Activated CD8-positive, alpha-beta memory T cell treated with anti-CD3 and anti-CD28 coated beads, Interleukin-2, amount 50 U/mL, for 24 hours (primary cell): ENCODE results near the gene CBARP.
"Not testable (repeated sequence)": the region's sequence is repeated elsewhere in the genome, so short reads cannot be mapped to it uniquely, and the experiment has no call there.

ENCODE experiments used
- DNase-seq: peaks from one replicate; pipeline ENCODE4 v3.0.0-alpha.2; 2020; ENCODE audit errors: extremely low read depth

Gene CBARP

GRCh38 chr19:1213391-1214286 lies 24.2 kb downstream of the CBARP start:
- no peak for DNase-seq

- DNase-seq: no peak
Observed at GRCh38 chr19:1211494-1212234, 26.1 kb downstream of the CBARP start.

GRCh38 chr19:1210227-1210538 lies 27.6 kb downstream of the CBARP start:
- no peak for DNase-seq

- not testable (repeated sequence) for DNase-seq
Observed at GRCh38 chr19:1208830-1209229, 29.0 kb downstream of the CBARP start.

GRCh38 chr19:1206864-1207450 lies 30.8 kb downstream of the CBARP start:
- no peak for DNase-seq

- DNase-seq: no peak
Observed at GRCh38 chr19:1206150-1206863, 31.5 kb downstream of the CBARP start.

GRCh38 chr19:1205114-1206099 lies 32.4 kb downstream of the CBARP start, which contains the start of gene STK11:
STK11 (plus strand) TSS chr19:1205778; CDS start chr19:1206914, 1,136 bp downstream.
- DNase-seq: peak; percentile 97

- DNase-seq: not testable (repeated sequence)
Observed at GRCh38 chr19:1200614-1201013, 37.2 kb downstream of the CBARP start.

- DNase-seq: no peak
Observed at GRCh38 chr19:1199531-1199930, 38.3 kb downstream of the CBARP start.

GRCh38 chr19:1189419-1189818 lies 48.4 kb downstream of the CBARP start:
- DNase-seq: no peak

GRCh38 chr19:1183543-1184172 lies 54.1 kb downstream of the CBARP start:
- no peak for DNase-seq

GRCh38 chr19:1182727-1183126 lies 55.1 kb downstream of the CBARP start:
- no peak for DNase-seq

GRCh38 chr19:1182068-1182467 lies 55.7 kb downstream of the CBARP start:
- no peak for DNase-seq

GRCh38 chr19:1181606-1182005 lies 56.2 kb downstream of the CBARP start:
- DNase-seq: no peak
